Sigmoid colon (tissue), 7 donors: ENCODE results near the gene POC1B. TPM values are rescaled to one million over a fixed set of nuclear protein-coding genes. Genes with fewer than 3 reads are reported as not detected.

ENCODE experiments used
- DNase-seq: peaks from one replicate; pipeline ENCODE4 v3.0.0-alpha.2; 2019
- H3K27ac ChIP-seq, 4 donors: fragments of 200-600 bp; sonication (generic); one replicate each; pipeline ENCODE4 v1.5.1; 2016 to 2019; ENCODE audit warnings: mild to moderate bottlenecking in 1 of 4
- H3K27me3 ChIP-seq, 3 donors: fragments of 200-600 bp; sonication (generic); one replicate each; pipeline ENCODE4 v1.5.1; 2019; ENCODE audit warnings: mild to moderate bottlenecking in 1 of 3
- H3K36me3 ChIP-seq, 4 donors: fragments of 200-600 bp; sonication (generic); one replicate each; pipeline ENCODE4 v1.5.1; 2016 to 2019
- H3K4me1 ChIP-seq, 4 donors: fragments of 200-600 bp; sonication (generic); one replicate each; pipeline ENCODE4 v1.5.1; 2017 to 2019
- H3K4me3 ChIP-seq, 4 donors: fragments of 200-600 bp; sonication (generic); one replicate each; pipeline ENCODE4 v1.5.1; 2017 to 2019; ENCODE audit warnings: mild to moderate bottlenecking in 2 of 4, moderate library complexity in 1 of 4
- H3K9me3 ChIP-seq, 4 donors: fragments of 200-600 bp in 3 of 4; sonication (generic) in 3 of 4; one replicate each; pipeline versions ENCODE4 v1.5.1 to v1.6.1; 2013 to 2019
- EP300 ChIP-seq, 4 donors: sonication (generic); formaldehyde crosslinking; IDR thresholded peaks; one replicate each; pipeline ENCODE4 v1.6.1; 2017; ENCODE audit warnings: antibody characterized with exemption in 4 of 4
- POLR2A ChIP-seq, 2 donors: fragments of 450-650 bp; IDR thresholded peaks; one replicate each; pipeline ENCODE4 v1.6.1; 2016; ENCODE audit warnings: antibody characterized with exemption in 2 of 2, mild to moderate bottlenecking in 2 of 2, moderate library complexity in 2 of 2
- POLR2AphosphoS5 ChIP-seq, 4 donors: sonication (generic); formaldehyde crosslinking; IDR thresholded peaks; one replicate each; pipeline ENCODE4 v1.6.1; 2017; ENCODE audit warnings: antibody characterized with exemption in 4 of 4
- WGBS, 2 donors: extraction: QIAGEN DNeasy Blood & Tissue Kit; methylation state at CpG; one replicate each; pipeline ENCODE4 v1.1.7; 2013; 5-methylcytosine and 5-hydroxymethylcytosine counted together
- intact Hi-C: fragments of 100-400 bp; cut with DNase I; formaldehyde crosslinking; loops from one replicate; pipeline ENCODE4 v1.15.1; 2023
- polyA plus RNA-seq, 3 donors: library from polyadenylated mRNA; stranded (reverse); fragments of 200-250 nt; gene quantifications; one replicate each; pipeline ENCODE4 v1.2.3, GENCODE V29; 2013
- total RNA-seq, 4 donors: library from RNA; depleted of rRNA; stranded (reverse); fragments of >200 nt; gene quantifications; one replicate each; pipeline ENCODE4 v1.1.0, GENCODE V29; 2016
- TF ChIP-seq, protein P1 (sequence below), 4 experiments: fragments of 450-650 bp in 3 of 4; fragments of 200-600 bp in 1 of 4; IDR thresholded peaks; one replicate each; pipeline ENCODE4 v1.5.1; 2016 to 2019; ENCODE audit warnings: antibody characterized with exemption in 4 of 4, mild to moderate bottlenecking in 3 of 4, moderate library complexity in 2 of 4
- donor health status: healthy with polysubstance abuse.
- donor health status: Bipolar disorder and iron deficiency.
- donor health status: healthy.

POC1B gene
- total and polyA plus RNA-seq, 7 donors, result 12.5 to 31.7 (median 28.1) TPM

DNA sequence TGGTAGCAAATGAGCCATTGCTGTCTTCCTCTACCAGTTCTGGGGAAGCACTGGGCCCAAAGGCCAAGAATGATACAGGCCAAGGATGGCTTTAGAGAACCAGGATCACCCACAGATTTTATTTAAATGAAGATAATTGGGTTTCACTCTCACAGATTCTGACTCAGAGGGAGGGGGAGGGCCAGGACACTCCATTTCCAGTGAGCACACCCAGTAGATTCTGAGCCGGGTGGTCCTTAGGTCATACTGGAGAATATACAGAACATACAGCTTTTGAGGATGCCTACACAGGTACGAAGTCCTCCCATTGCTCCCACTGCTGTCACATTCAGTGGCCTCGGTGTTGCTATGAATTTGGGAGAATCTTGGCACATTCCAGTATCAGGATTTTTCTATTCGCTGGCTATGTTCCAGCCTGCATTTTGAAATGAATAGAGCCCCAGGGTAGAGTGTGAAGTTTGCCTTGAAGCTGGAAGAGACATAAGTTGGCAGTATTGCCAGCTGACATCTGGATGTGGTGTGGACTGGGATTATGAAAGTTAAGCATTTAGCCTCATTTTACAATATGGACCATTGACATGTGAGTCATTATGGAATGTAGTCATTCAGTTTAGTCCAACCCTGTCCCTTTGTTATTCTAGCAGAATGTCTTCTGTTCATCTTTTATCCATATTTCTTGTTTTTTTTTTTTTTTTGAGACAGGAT is 45.8 kb upstream of the POC1B start:
- 93 to 94% methylated on average over 4 of the region's 4 CpGs for WGBS, 2 donors
- TF ChIP-seq, protein P1, sequence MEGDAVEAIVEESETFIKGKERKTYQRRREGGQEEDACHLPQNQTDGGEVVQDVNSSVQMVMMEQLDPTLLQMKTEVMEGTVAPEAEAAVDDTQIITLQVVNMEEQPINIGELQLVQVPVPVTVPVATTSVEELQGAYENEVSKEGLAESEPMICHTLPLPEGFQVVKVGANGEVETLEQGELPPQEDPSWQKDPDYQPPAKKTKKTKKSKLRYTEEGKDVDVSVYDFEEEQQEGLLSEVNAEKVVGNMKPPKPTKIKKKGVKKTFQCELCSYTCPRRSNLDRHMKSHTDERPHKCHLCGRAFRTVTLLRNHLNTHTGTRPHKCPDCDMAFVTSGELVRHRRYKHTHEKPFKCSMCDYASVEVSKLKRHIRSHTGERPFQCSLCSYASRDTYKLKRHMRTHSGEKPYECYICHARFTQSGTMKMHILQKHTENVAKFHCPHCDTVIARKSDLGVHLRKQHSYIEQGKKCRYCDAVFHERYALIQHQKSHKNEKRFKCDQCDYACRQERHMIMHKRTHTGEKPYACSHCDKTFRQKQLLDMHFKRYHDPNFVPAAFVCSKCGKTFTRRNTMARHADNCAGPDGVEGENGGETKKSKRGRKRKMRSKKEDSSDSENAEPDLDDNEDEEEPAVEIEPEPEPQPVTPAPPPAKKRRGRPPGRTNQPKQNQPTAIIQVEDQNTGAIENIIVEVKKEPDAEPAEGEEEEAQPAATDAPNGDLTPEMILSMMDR (IDR thresholded peaks at IDR 0.05), result no peak
- TF ChIP-seq EP300 (IDR thresholded peaks at IDR 0.05), result no peak
- TF ChIP-seq POLR2A (IDR thresholded peaks at IDR 0.05), result no peak
- TF ChIP-seq POLR2AphosphoS5 (IDR thresholded peaks at IDR 0.05), result no peak
- no peak for DNase-seq
- Histone ChIP-seq H3K4me1 (peaks cover 0 to 6% (median 0%) of the 10 kb centered on the region in 4 donors), H3K36me3 (no peaks in the 10 kb centered on the region), H3K27me3 (no peaks in the 10 kb centered on the region), H3K9me3 (no peaks in the 10 kb centered on the region), H3K4me3 (no peak overlapping the region), H3K27ac (no peak overlapping the region)
- intact Hi-C loops, result no loop called here

DNA sequence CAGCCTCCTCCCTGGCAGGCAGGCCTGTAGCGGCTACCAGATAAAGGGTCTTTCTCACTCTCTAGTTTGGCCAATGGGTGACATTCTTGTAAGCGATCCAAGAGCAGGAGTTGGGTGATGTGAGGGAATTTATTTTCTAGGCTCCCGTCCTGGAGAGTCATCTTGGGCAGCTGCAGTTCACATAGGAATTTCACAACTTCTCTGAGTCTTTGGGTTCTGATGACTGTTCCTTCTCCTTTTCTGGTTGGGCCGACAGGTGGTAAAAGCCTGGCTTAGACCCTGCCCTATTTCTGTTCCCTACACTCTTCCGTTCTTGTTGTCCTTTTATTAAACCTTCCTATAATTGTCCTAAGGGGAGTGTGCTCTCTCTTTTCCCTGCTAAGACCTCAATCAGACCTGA is 42.6 kb upstream of the POC1B start:
- TF ChIP-seq POLR2A (IDR thresholded peaks at IDR 0.05), result no peak
- TF ChIP-seq, protein P1 (IDR thresholded peaks at IDR 0.05), result no peak
- no peak for TF ChIP-seq EP300 (IDR thresholded peaks at IDR 0.05)
- no peak for TF ChIP-seq POLR2AphosphoS5 (IDR thresholded peaks at IDR 0.05)
- Histone ChIP-seq H3K4me1 (no peaks in the 10 kb centered on the region), H3K4me3 (no peak overlapping the region), H3K27me3 (no peaks in the 10 kb centered on the region), H3K36me3 (no peaks in the 10 kb centered on the region), H3K27ac (no peak overlapping the region), H3K9me3 (no peaks in the 10 kb centered on the region)
- intact Hi-C loops, result no loop called here
- DNase-seq, result no peak
- WGBS, 2 donors, result 94 to 96% methylated on average over 5 of the region's 5 CpGs

- TF ChIP-seq EP300 (IDR thresholded peaks at IDR 0.05), result no peak
- no peak for TF ChIP-seq POLR2A (IDR thresholded peaks at IDR 0.05)
- no peak for TF ChIP-seq POLR2AphosphoS5 (IDR thresholded peaks at IDR 0.05)
- TF ChIP-seq, protein P1 (IDR thresholded peaks at IDR 0.05), result no peak
- intact Hi-C loops, result no loop called here
- no peaks in the 10 kb centered on the region for H3K9me3 ChIP-seq
- WGBS, 2 donors, result 92 to 95% methylated on average over 3 of the region's 3 CpGs
- H3K27me3 ChIP-seq, result no peaks in the 10 kb centered on the region
- no peak overlapping the region for H3K4me3 ChIP-seq
- H3K4me1 ChIP-seq, result no peaks in the 10 kb centered on the region
- H3K36me3 ChIP-seq, result no peaks in the 10 kb centered on the region
- DNase-seq, result no peak
- H3K27ac ChIP-seq, result no peak overlapping the region
Observed at GRCh38 chr12:89567691-89568239, 41.9 kb upstream of the POC1B start.

DNA sequence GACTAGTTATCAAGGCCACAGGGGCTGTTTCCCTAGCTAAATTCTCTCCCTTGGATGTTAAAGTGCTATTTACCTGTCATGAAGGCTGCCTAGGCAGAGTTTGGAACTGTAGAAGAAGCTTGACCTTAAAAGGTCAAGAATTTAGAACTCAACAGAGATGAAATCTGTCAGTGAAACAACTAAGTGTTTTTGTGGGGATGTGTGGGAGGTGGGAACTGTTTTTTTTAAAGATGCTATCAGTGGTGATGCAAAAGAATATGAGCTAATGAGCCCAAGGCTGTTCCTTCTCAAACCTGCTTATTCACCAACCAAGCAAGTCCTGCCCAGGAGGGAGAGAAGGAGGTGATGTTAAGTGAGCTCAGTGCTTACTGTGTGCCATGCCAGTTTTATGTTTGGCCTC is 40.8 kb upstream of the POC1B start:
- Histone ChIP-seq H3K27me3 (no peaks in the 10 kb centered on the region), H3K27ac (no peak overlapping the region), H3K36me3 (no peaks in the 10 kb centered on the region), H3K4me1 (no peaks in the 10 kb centered on the region), H3K9me3 (no peaks in the 10 kb centered on the region), H3K4me3 (no peak overlapping the region)
- TF ChIP-seq, protein P1 (IDR thresholded peaks at IDR 0.05), result no peak
- no peak for TF ChIP-seq EP300 (IDR thresholded peaks at IDR 0.05)
- TF ChIP-seq POLR2A (IDR thresholded peaks at IDR 0.05), result no peak
- TF ChIP-seq POLR2AphosphoS5 (IDR thresholded peaks at IDR 0.05), result no peak
- no peak for DNase-seq
- intact Hi-C loops, result no loop called here

DNA sequence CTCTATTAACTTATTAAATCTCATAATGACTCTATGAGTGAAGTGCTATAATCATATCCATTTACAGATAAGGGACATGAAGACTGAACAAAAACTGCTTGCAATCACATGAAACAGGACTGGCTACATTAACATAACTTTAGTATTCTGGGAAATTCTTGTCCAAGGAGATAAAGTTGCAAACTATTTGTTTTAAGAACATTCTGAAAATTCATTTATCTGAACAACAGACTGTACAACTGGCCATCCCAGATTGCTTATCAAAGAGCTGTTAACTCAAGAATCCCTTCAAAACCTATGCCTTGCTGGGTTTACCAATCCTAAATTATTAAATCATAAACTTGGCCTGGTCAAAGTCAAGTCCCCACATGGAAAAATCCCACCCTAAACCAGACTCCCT is 39.2 kb upstream of the POC1B start:
- intact Hi-C loops, result no loop called here
- Histone ChIP-seq H3K4me3 (no peak overlapping the region), H3K27ac (no peak overlapping the region), H3K27me3 (no peaks in the 10 kb centered on the region), H3K36me3 (no peaks in the 10 kb centered on the region), H3K9me3 (no peaks in the 10 kb centered on the region), H3K4me1 (no peaks in the 10 kb centered on the region)
- DNase-seq, result no peak
- TF ChIP-seq EP300 (IDR thresholded peaks at IDR 0.05), result no peak
- TF ChIP-seq POLR2A (IDR thresholded peaks at IDR 0.05), result no peak
- TF ChIP-seq POLR2AphosphoS5 (IDR thresholded peaks at IDR 0.05), result no peak
- TF ChIP-seq, protein P1 (IDR thresholded peaks at IDR 0.05), result no peak
